PC-3 (cell line): ENCODE results near the gene CCR5AS.

Experiments used
- ATAC-seq: fragments of 200-7000 bp; cut with Tn5 transposase; 2 replicates; pipeline ENCODE4 v1.9.1; 2020; ENCODE audit warnings: mild to moderate bottlenecking, moderate library complexity
- BruUV-seq: library from RNA; stranded (reverse); fragments of 400-500 nt; replicated peaks from 2 replicates; lab custom pipeline; 2021; lab: Mats Ljungman, UMichigan
- CTCF ChIA-PET: fragments of 300-600 bp; sonication (Branson Sonifier 250); formaldehyde crosslinking; loops from one replicate; lab custom pipeline; 2022; ENCODE audit warnings: antibody characterized with exemption; lab: Charles Lee
- POLR2A ChIA-PET: fragments of 300-600 bp; sonication (Branson Sonifier 250); formaldehyde crosslinking; loops from one replicate; lab custom pipeline; 2022; ENCODE audit warnings: antibody characterized with exemption; ENCODE audit not compliant: unreplicated experiment; lab: Charles Lee
- DNase-seq: peaks from one replicate; pipeline ENCODE4 v3.0.0-alpha.2; 2015
- H2AFZ ChIP-seq: fragments of 300-600 bp; sonication (generic); 2 replicates; pipeline ENCODE4 v1.6.0; 2016; ENCODE audit warnings: antibody characterized with exemption, low read length
- H3F3A ChIP-seq: fragments of 300-600 bp; sonication (generic); one replicate; pipeline ENCODE4 v1.6.0; 2017; ENCODE audit warnings: antibody characterized with exemption, low read length, control low read depth, mild to moderate bottlenecking; ENCODE audit not compliant: unreplicated experiment
- H3K27ac ChIP-seq: fragments of 300-600 bp; sonication (generic); 2 replicates; pipeline ENCODE4 v1.5.1; 2016; ENCODE audit warnings: mild to moderate bottlenecking, low read length
- H3K27me3 ChIP-seq: fragments of 300-600 bp; sonication (generic); 2 replicates; pipeline ENCODE4 v1.6.1; 2016; ENCODE audit warnings: low read length, mixed read lengths
- H3K36me3 ChIP-seq: fragments of 300-600 bp; sonication (generic); 2 replicates; pipeline ENCODE4 v1.6.1; 2016; ENCODE audit warnings: low read depth, mixed run types, low read length, mixed read lengths
- H3K4me1 ChIP-seq: fragments of 300-600 bp; sonication (generic); 2 replicates; pipeline ENCODE4 v1.5.1; 2016; ENCODE audit warnings: low read length; ENCODE audit not compliant: insufficient read depth
- H3K4me2 ChIP-seq: fragments of 300-600 bp; sonication (generic); 2 replicates; pipeline ENCODE4 v1.6.0; 2016; ENCODE audit warnings: low read length
- H3K4me3 ChIP-seq: fragments of 300-600 bp; sonication (generic); 2 replicates; pipeline ENCODE4 v1.5.1; 2016; ENCODE audit warnings: mild to moderate bottlenecking, low read length, mixed read lengths
- H3K79me2 ChIP-seq: fragments of 300-600 bp; sonication (generic); 2 replicates; pipeline ENCODE4 v1.6.1; 2017; ENCODE audit warnings: low read length, mixed read lengths
- H3K9ac ChIP-seq: fragments of 300-600 bp; sonication (generic); 2 replicates; pipeline ENCODE4 v1.6.0; 2016; ENCODE audit warnings: mild to moderate bottlenecking, low read length
- H3K9me2 ChIP-seq: fragments of 300-600 bp; sonication (generic); replicated peaks from 2 replicates; pipeline ENCODE4 v1.6.1; 2016; ENCODE audit warnings: mixed run types, low read length, mixed read lengths
- H3K9me3 ChIP-seq: fragments of 300-600 bp; sonication (generic); 2 replicates; pipeline ENCODE4 v1.6.1; 2016; ENCODE audit warnings: low read length, mixed read lengths
- H4K20me1 ChIP-seq: fragments of 300-600 bp; sonication (generic); 2 replicates; pipeline ENCODE4 v1.6.1; 2016; ENCODE audit warnings: low read length, mixed read lengths
- EZH2 ChIP-seq: fragments of 300-600 bp; sonication (generic); IDR thresholded peaks from one replicate; pipeline ENCODE4 v1.6.1; 2017; ENCODE audit warnings: antibody characterized with exemption, mild to moderate bottlenecking, low read length; ENCODE audit not compliant: unreplicated experiment
- EZH2phosphoT487 ChIP-seq: fragments of 300-600 bp; sonication (generic); IDR thresholded peaks from 2 replicates; pipeline ENCODE4 v1.6.1; 2018; ENCODE audit warnings: mild to moderate bottlenecking, antibody characterized with exemption, low read length, borderline replicate concordance
- intact Hi-C: fragments of 100-400 bp; cut with micrococcal nuclease; formaldehyde crosslinking; loops from 2 replicates; pipeline ENCODE4 v1.9.0; 2023
- TF ChIP-seq, protein P1 (sequence below): fragments of 300-600 bp; sonication (generic); conservative IDR thresholded peaks from 2 replicates; pipeline ENCODE4 v1.5.1; 2017; ENCODE audit warnings: antibody characterized with exemption, low read depth, mild to moderate bottlenecking, low read length

Gene CCR5AS

DNA sequence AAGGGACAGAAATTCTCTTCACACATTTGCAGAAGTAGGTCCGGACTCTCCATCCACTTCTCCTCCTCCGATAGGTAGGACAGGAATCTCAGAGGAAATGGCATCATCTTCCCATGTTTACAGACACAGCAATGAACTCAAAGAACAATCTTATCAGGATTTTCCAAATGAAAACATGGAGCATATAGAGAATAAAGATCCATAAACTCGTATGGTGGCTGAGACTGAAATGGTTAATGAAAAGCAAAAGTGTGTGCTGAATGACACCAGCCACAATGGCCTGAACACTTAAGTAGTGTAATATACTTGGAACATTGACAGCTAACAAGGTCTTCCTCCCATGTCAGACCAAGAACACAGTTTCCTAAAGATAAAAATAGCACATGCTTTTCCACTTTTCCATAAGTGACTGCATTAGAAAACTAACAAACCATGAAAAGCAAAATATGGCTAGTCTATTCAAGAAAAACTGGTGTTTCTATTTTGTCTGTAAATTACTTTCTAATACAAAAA, 6.0 kb upstream of the CCR5AS start:
- TF ChIP-seq, protein P1, sequence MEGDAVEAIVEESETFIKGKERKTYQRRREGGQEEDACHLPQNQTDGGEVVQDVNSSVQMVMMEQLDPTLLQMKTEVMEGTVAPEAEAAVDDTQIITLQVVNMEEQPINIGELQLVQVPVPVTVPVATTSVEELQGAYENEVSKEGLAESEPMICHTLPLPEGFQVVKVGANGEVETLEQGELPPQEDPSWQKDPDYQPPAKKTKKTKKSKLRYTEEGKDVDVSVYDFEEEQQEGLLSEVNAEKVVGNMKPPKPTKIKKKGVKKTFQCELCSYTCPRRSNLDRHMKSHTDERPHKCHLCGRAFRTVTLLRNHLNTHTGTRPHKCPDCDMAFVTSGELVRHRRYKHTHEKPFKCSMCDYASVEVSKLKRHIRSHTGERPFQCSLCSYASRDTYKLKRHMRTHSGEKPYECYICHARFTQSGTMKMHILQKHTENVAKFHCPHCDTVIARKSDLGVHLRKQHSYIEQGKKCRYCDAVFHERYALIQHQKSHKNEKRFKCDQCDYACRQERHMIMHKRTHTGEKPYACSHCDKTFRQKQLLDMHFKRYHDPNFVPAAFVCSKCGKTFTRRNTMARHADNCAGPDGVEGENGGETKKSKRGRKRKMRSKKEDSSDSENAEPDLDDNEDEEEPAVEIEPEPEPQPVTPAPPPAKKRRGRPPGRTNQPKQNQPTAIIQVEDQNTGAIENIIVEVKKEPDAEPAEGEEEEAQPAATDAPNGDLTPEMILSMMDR, result no peak
- TF ChIP-seq EZH2phosphoT487, result no peak
- no peak for TF ChIP-seq EZH2
- ChIA-PET CTCF (no interaction called here), POLR2A (no interaction called here)
- no peak overlapping the region for H2AFZ ChIP-seq
- no peaks in the 10 kb centered on the region for H3K9me3 ChIP-seq
- H3K4me1 ChIP-seq, result peaks cover 19% of the 10 kb centered on the region
- BruUV-seq, result no TSS peak
- H3K27me3 ChIP-seq, result no peaks in the 10 kb centered on the region
- H4K20me1 ChIP-seq, result no peaks in the 10 kb centered on the region
- H3K4me3 ChIP-seq, result no peak overlapping the region
- no peaks in the 10 kb centered on the region for H3K79me2 ChIP-seq
- no peak overlapping the region for H3K9ac ChIP-seq
- no peaks in the 10 kb centered on the region for H3K9me2 ChIP-seq
- no peaks in the 10 kb centered on the region for H3K36me3 ChIP-seq
- DNase-seq (no peak), ATAC-seq (no peak)
- H3K27ac ChIP-seq, result no peak overlapping the region
- intact Hi-C loops, result no loop called here
- H3K4me2 ChIP-seq, result no peak overlapping the region
- H3F3A ChIP-seq, result no peaks in the 10 kb centered on the region

DNA sequence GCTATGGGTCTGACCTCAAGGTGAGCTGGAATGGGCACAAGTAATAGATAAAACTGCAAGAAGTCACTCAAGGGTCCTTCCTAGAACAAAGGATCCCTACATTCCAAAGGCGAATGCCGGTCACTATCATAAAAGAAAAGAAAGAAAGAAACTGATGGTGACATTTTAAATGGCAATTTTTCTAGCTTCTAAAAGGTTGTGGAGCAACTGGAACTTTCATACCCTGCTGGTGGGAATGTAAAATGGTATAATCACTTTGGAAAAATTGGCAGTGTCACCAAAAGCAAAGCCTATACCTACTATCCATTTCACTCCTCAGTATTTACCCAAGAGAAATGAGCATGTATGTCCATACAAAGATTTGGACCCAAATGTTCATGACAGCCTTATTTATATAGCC, 4.4 kb upstream of the CCR5AS start:
- H3K4me2 ChIP-seq, result no peak overlapping the region
- no peak overlapping the region for H3K9ac ChIP-seq
- H3K4me1 ChIP-seq, result peaks cover 32% of the 10 kb centered on the region
- no peaks in the 10 kb centered on the region for H3K36me3 ChIP-seq
- ChIA-PET POLR2A (no interaction called here), CTCF (no interaction called here)
- H3K79me2 ChIP-seq, result no peaks in the 10 kb centered on the region
- H3K4me3 ChIP-seq, result no peak overlapping the region
- no peaks in the 10 kb centered on the region for H3K9me3 ChIP-seq
- DNase-seq (peak; percentile 22), ATAC-seq (no peak)
- TF ChIP-seq, protein P1, result peak; percentile 34; the same call in 1 of the 2 replicates
- TF ChIP-seq EZH2phosphoT487, result no peak
- no TSS peak for BruUV-seq
- no peaks in the 10 kb centered on the region for H3K9me2 ChIP-seq
- no peak overlapping the region for H3K27ac ChIP-seq
- intact Hi-C loops, result no loop called here
- H4K20me1 ChIP-seq, result no peaks in the 10 kb centered on the region
- H3K27me3 ChIP-seq, result no peaks in the 10 kb centered on the region
- no peak overlapping the region for H2AFZ ChIP-seq
- H3F3A ChIP-seq, result no peaks in the 10 kb centered on the region

- Histone ChIP-seq H3K27me3 (no peaks in the 10 kb centered on the region), H3K9me3 (no peaks in the 10 kb centered on the region), H3K9me2 (no peaks in the 10 kb centered on the region), H2AFZ (no peak overlapping the region), H3K4me3 (no peak overlapping the region), H3K9ac (no peak overlapping the region), H3K27ac (no peak overlapping the region), H3F3A (no peaks in the 10 kb centered on the region), H3K36me3 (no peaks in the 10 kb centered on the region), H3K4me1 (peaks cover 38% of the 10 kb centered on the region), H4K20me1 (no peaks in the 10 kb centered on the region), H3K79me2 (no peaks in the 10 kb centered on the region), H3K4me2 (no peak overlapping the region)
- TF ChIP-seq EZH2, result no peak
- no peak for TF ChIP-seq EZH2phosphoT487
- TF ChIP-seq, protein P1, result no peak
- intact Hi-C loops, result no loop called here
- no peak for ATAC-seq
- no TSS peak for BruUV-seq
- CTCF ChIA-PET, result no interaction called here
- POLR2A ChIA-PET, result no interaction called here
- no peak for DNase-seq
Measured at GRCh38 chr3:46410669-46411068, 3.8 kb upstream of the CCR5AS start.
